ENCODE results near the gene PAX3. TPM values are rescaled to one million over a fixed set of nuclear protein-coding genes. Genes with fewer than 3 reads are reported as not detected.

Gene PAX3
- total and polyA plus RNA-seq, 9 of the 15 experiments (the other 6 are each of a cell fraction or from before 2014, with no cell fraction given): not detected

DNA sequence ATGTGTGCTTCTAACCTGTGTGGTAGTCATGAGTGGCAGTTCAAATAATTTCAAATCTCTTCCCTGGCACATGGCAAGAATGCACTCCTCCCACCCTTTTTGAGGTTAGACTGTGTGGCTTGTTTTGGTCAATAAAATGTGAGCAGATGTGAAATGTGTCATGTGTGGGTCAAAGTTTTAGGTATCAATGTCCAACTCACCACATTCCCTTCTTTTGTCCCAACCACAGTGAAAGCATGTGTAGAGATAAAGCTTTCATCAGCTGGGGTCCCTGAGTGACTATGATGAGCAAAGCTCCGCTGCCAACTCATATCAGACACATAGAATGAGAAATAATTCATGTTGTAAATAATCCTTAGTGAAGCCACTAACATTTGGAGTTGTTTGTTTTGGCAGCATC lies 118.2 kb downstream of the PAX3 start:
- CTCF ChIA-PET (ENCODE audit: low intra/inter-chr PET ratio): no interaction called here
- TF ChIP-seq IFI16 (CRISPR knock-in tag; IDR thresholded peaks at IDR 0.05): no peak
- TF ChIP-seq, protein P1, sequence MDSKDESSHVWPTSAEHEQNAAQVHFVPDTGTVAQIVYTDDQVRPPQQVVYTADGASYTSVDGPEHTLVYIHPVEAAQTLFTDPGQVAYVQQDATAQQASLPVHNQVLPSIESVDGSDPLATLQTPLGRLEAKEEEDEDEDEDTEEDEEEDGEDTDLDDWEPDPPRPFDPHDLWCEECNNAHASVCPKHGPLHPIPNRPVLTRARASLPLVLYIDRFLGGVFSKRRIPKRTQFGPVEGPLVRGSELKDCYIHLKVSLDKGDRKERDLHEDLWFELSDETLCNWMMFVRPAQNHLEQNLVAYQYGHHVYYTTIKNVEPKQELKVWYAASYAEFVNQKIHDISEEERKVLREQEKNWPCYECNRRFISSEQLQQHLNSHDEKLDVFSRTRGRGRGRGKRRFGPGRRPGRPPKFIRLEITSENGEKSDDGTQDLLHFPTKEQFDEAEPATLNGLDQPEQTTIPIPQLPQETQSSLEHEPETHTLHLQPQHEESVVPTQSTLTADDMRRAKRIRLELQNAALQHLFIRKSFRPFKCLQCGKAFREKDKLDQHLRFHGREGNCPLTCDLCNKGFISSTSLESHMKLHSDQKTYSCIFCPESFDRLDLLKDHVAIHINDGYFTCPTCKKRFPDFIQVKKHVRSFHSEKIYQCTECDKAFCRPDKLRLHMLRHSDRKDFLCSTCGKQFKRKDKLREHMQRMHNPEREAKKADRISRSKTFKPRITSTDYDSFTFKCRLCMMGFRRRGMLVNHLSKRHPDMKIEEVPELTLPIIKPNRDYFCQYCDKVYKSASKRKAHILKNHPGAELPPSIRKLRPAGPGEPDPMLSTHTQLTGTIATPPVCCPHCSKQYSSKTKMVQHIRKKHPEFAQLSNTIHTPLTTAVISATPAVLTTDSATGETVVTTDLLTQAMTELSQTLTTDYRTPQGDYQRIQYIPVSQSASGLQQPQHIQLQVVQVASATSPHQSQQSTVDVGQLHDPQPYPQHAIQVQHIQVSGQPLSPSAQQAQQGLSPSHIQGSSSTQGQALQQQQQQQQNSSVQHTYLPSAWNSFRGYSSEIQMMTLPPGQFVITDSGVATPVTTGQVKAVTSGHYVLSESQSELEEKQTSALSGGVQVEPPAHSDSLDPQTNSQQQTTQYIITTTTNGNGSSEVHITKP (IDR thresholded peaks at IDR 0.05; ENCODE audit: partially characterized antibody): no peak
- no peak for TF ChIP-seq RB1 (IDR thresholded peaks at IDR 0.05; ENCODE audit: low read depth)
- TF ChIP-seq FOXK2 (conservative IDR thresholded peaks at IDR 0.05 in 1 of 2, IDR thresholded peaks at IDR 0.05 in 1 of 2; ENCODE audit: low read depth in 2 of 2): no peak
- TF ChIP-seq GTF2F1 (IDR thresholded peaks at IDR 0.05; ENCODE audit: low read depth, low read length): no peak
- TF ChIP-seq ZFP1 (CRISPR knock-in tag; IDR thresholded peaks at IDR 0.05): no peak
- TF ChIP-seq, protein P2, sequence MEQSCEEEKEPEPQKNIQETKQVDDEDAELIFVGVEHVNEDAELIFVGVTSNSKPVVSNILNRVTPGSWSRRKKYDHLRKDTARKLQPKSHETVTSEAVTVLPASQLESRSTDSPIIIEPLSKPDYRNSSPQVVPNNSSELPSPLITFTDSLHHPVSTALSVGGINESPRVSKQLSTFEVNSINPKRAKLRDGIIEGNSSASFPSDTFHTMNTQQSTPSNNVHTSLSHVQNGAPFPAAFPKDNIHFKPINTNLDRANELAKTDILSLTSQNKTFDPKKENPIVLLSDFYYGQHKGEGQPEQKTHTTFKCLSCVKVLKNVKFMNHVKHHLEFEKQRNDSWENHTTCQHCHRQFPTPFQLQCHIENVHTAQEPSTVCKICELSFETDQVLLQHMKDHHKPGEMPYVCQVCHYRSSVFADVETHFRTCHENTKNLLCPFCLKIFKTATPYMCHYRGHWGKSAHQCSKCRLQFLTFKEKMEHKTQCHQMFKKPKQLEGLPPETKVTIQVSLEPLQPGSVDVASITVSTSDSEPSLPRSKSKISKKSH (CRISPR knock-in tag; IDR thresholded peaks at IDR 0.05): no peak

More for the DNA sequence above, 118.2 kb downstream of the PAX3 start:
- H3K4me1 ChIP-seq (replicated peaks in 1 of 2; ENCODE audit: control insufficient read depth in 2 of 2, insufficient read depth in 2 of 2, low read length in 2 of 2): no peaks in the 10 kb centered on the region
- no peaks in the 10 kb centered on the region for H3K36me3 ChIP-seq (ENCODE audit: control insufficient read depth, insufficient read depth, low read length)
- intact Hi-C loops (cut with micrococcal nuclease): no loop called here
- H3K79me2 ChIP-seq (ENCODE audit: control insufficient read depth, insufficient read depth, low read length): no peaks in the 10 kb centered on the region
- BruUV-seq (replicated peaks): no TSS peak
- DNase-seq (ENCODE audit: extremely low read depth in 1 of 4, low spot score in 3 of 4) (no peak), FAIRE-seq (no peak), ATAC-seq (no peak)
- in situ Hi-C loops (cut with MboI): no loop called here
- no peaks in the 10 kb centered on the region for H3K9me3 ChIP-seq (replicated peaks; ENCODE audit: control insufficient read depth, insufficient read depth, low read depth, low read length)
- WGBS (ENCODE audit: insufficient coverage, low coverage, missing lambda C conversion rate): 0% methylated on average over 1 of the region's 1 CpG
- POLR2A ChIA-PET: no interaction called here
- H3K9ac ChIP-seq (ENCODE audit: insufficient read depth in 1 of 2, low read depth in 2 of 2, low read length in 2 of 2): no peak overlapping the region
- no peaks in the 10 kb centered on the region for H3K9me1 ChIP-seq (ENCODE audit: control insufficient read depth, insufficient read depth, low read length)
- no peaks in the 10 kb centered on the region for H4K20me1 ChIP-seq (replicated peaks; ENCODE audit: control insufficient read depth, insufficient read depth, low read length)
- H3K4me2 ChIP-seq (ENCODE audit: insufficient read depth, low read length): no peak overlapping the region
- no peaks in the 10 kb centered on the region for H3K27me3 ChIP-seq (ENCODE audit: control insufficient read depth in 2 of 2, insufficient read depth in 2 of 2, low read length in 2 of 2)
- H2AFZ ChIP-seq (ENCODE audit: low read depth, low read length): no peak overlapping the region
- H3K4me3 ChIP-seq: no peak overlapping the region
- no peak overlapping the region for H3K27ac ChIP-seq (ENCODE audit: extremely low read depth, low read depth, low read length)
